HEK293T (cell line): ENCODE data around the gene IRAK2.

ENCODE experiments used
- CTCF ChIA-PET: fragments of 350-600 bp; formaldehyde crosslinking; extraction: SDS; loops from one replicate; lab custom pipeline; 2021; ENCODE audit warnings: antibody characterized with exemption, inconsistent platforms; lab: Yijun Ruan, JAX
- POLR2A ChIA-PET: fragments of 350-600 bp; formaldehyde crosslinking; extraction: SDS; loops from one replicate; lab custom pipeline; 2020; ENCODE audit warnings: antibody characterized with exemption, inconsistent platforms; lab: Yijun Ruan, JAX
- DNase-seq: peaks from one replicate; pipeline ENCODE4 v3.0.0; 2012; ENCODE audit warnings: mixed read lengths; ENCODE audit errors: extremely low spot score
- ARNT ChIP-seq: fragments of 450-650 bp; IDR thresholded peaks from 2 replicates; pipeline ENCODE4 v1.6.1; 2017; ENCODE audit warnings: mild to moderate bottlenecking
- BHLHE40 ChIP-seq: fragments of 450-650 bp; IDR thresholded peaks from 2 replicates; pipeline ENCODE4 v1.6.1; 2016; ENCODE audit warnings: mild to moderate bottlenecking, moderate library complexity, borderline replicate concordance
- CTBP1 ChIP-seq: fragments of 450-650 bp; IDR thresholded peaks from 2 replicates; pipeline ENCODE4 v1.6.1; 2016; ENCODE audit warnings: borderline replicate concordance
- ELF4 ChIP-seq: fragments of 450-650 bp; IDR thresholded peaks from 2 replicates; pipeline ENCODE4 v1.6.1; 2017; ENCODE audit warnings: antibody characterized with exemption
- FOXA1 ChIP-seq: fragments of 450-650 bp; IDR thresholded peaks from 2 replicates; pipeline ENCODE4 v1.6.1; 2016; ENCODE audit warnings: mild to moderate bottlenecking
- FOXK2 ChIP-seq: fragments of 450-650 bp; IDR thresholded peaks from 2 replicates; pipeline ENCODE4 v1.6.1; 2016; ENCODE audit warnings: mild to moderate bottlenecking
- FOXM1 ChIP-seq: fragments of 450-650 bp; IDR thresholded peaks from 2 replicates; pipeline ENCODE4 v1.6.1; 2017; ENCODE audit warnings: mild to moderate bottlenecking, borderline replicate concordance
- HDGF ChIP-seq: fragments of 450-650 bp; IDR thresholded peaks from 2 replicates; pipeline ENCODE4 v1.6.1; 2017; ENCODE audit warnings: antibody characterized with exemption, borderline replicate concordance
- L3MBTL2 ChIP-seq: fragments of 450-650 bp; conservative IDR thresholded peaks from 2 replicates; pipeline ENCODE4 v1.6.1; 2016; ENCODE audit warnings: mild to moderate bottlenecking
- LEF1 ChIP-seq: fragments of 450-650 bp; IDR thresholded peaks from 2 replicates; pipeline ENCODE4 v1.6.1; 2017; ENCODE audit warnings: mild to moderate bottlenecking, borderline replicate concordance
- NFRKB ChIP-seq: fragments of 450-650 bp; IDR thresholded peaks from 2 replicates; pipeline ENCODE4 v1.6.1; 2016; ENCODE audit warnings: mild to moderate bottlenecking, moderate library complexity
- SP1 ChIP-seq: fragments of 450-650 bp; IDR thresholded peaks from 2 replicates; pipeline ENCODE4 v1.6.1; 2017
- SUZ12 ChIP-seq: fragments of 450-650 bp; IDR thresholded peaks from 2 replicates; pipeline ENCODE4 v1.6.1; 2016; ENCODE audit warnings: mild to moderate bottlenecking
- TARDBP ChIP-seq: fragments of 450-650 bp; IDR thresholded peaks from 2 replicates; pipeline ENCODE4 v1.6.1; 2016
- ZNF384 ChIP-seq: fragments of 450-650 bp; IDR thresholded peaks from 2 replicates; pipeline ENCODE4 v1.6.1; 2016
- TF ChIP-seq, protein P1 (sequence below): fragments of 450-650 bp; IDR thresholded peaks from 2 replicates; pipeline ENCODE4 v1.6.1; 2016

The IRAK2 gene

GRCh38 chr3:10136426-10137005 lies 28.2 kb upstream of the IRAK2 start:
- POLR2A ChIA-PET, result no interaction called here
- DNase-seq, result no peak
- no peak for TF ChIP-seq FOXK2
- TF ChIP-seq HDGF, result no peak
- TF ChIP-seq, protein P1, sequence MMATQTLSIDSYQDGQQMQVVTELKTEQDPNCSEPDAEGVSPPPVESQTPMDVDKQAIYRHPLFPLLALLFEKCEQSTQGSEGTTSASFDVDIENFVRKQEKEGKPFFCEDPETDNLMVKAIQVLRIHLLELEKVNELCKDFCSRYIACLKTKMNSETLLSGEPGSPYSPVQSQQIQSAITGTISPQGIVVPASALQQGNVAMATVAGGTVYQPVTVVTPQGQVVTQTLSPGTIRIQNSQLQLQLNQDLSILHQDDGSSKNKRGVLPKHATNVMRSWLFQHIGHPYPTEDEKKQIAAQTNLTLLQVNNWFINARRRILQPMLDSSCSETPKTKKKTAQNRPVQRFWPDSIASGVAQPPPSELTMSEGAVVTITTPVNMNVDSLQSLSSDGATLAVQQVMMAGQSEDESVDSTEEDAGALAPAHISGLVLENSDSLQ, result no peak
- no peak for TF ChIP-seq CTBP1
- TF ChIP-seq L3MBTL2, result no peak
- no peak for TF ChIP-seq SP1
- no peak for TF ChIP-seq SUZ12
- no peak for TF ChIP-seq ZNF384
- no peak for TF ChIP-seq NFRKB
- no peak for TF ChIP-seq BHLHE40
- no peak for TF ChIP-seq LEF1
- no peak for TF ChIP-seq TARDBP
- no peak for TF ChIP-seq FOXA1
- no peak for TF ChIP-seq ELF4
- CTCF ChIA-PET, result no interaction called here

- ChIA-PET CTCF (interaction anchor here (0.7 kb wide), 1 partner anchor 420 kb away, joined by 3 read pairs; no protein-coding TSS in a partner anchor), POLR2A (no interaction called here)
- no peak for DNase-seq
- TF ChIP-seq HDGF, result no peak
- no peak for TF ChIP-seq L3MBTL2
- TF ChIP-seq NFRKB, result no peak
- TF ChIP-seq FOXA1, result no peak
- TF ChIP-seq SP1, result no peak
- no peak for TF ChIP-seq LEF1
- TF ChIP-seq ZNF384, result no peak
- TF ChIP-seq FOXK2, result no peak
- no peak for TF ChIP-seq BHLHE40
Measured at GRCh38 chr3:10137178-10137577, 27.5 kb upstream of the IRAK2 start.

DNA sequence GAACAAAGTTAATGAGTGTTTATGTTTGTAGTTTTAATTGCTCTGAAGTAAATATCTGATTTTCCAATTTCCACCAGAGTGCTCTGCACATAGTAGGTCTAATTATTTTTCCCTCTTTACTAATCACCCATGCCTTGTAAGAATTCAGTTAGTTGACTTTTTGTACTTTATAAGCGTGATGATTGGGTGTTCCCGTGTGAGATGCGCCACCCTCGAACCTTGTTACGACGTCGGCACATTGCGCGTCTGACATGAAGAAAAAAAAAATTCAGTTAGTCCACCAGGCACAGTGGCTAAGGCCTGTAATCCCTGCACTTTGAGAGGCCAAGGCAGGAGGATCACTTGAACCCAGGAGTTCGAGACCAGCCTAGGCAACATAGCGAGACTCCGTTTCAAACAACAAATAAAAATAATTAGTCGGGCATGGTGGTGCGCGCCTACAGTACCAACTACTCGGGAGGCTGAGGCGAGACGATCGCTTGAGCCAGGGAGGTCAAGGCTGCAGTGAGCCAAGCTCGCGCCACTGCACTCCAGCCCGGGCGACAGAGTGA lies 23.6 kb upstream of the IRAK2 start:
- DNase-seq, result no peak
- TF ChIP-seq, protein P1, result no peak
- TF ChIP-seq ELF4 (no peak), LEF1 (no peak), CTBP1 (no peak), ZNF384 (peak; percentile 81)
- ChIA-PET POLR2A (interaction anchor here (0.6 to 1.4 kb wide), 14 partner anchors 12 to 123 kb away, joined by 3 to 12 read pairs (median 3); partner anchors contain the start of genes FANCD2OS, IRAK2 and TATDN2), CTCF (interaction anchor here (0.6 kb wide), 1 partner anchor 63 kb away, joined by 4 read pairs; no protein-coding TSS in a partner anchor)

- TF ChIP-seq ZNF384 (peak; percentile 83), BHLHE40 (no peak)
- peak; percentile 15 for DNase-seq
- POLR2A ChIA-PET, result no interaction called here
- CTCF ChIA-PET, result no interaction called here
Measured at GRCh38 chr3:10142707-10143560, 21.8 kb upstream of the IRAK2 start.

DNA sequence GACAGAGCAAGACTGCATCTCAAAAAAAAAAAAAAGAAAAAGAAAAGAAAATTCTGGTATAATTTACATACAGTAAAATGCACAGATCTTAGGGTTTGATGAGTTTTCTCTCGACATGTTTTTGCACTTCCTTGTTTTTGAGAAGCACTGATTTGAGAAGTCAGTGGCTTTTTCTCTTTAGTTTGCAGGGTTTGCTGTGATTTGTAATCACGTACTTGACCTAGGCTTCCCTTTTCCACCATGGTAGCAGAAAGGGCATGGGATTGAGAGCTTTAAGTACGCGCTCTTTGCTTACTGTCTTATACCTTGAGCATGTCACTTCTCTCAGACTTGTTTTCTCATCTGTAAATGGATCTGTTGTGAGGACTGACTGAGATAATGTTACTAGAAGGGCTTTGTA lies 19.0 kb upstream of the IRAK2 start:
- no peak for DNase-seq
- ChIA-PET POLR2A (no interaction called here), CTCF (no interaction called here)
- no peak for TF ChIP-seq FOXA1
- no peak for TF ChIP-seq SP1
- TF ChIP-seq HDGF, result no peak
- TF ChIP-seq FOXM1, result no peak
- no peak for TF ChIP-seq CTBP1
- no peak for TF ChIP-seq ZNF384
- TF ChIP-seq FOXK2, result no peak
- no peak for TF ChIP-seq BHLHE40
- TF ChIP-seq, protein P1, result no peak
- TF ChIP-seq ARNT, result no peak
- no peak for TF ChIP-seq TARDBP
- no peak for TF ChIP-seq ELF4
- TF ChIP-seq LEF1, result no peak
- TF ChIP-seq NFRKB, result no peak
- no peak for TF ChIP-seq L3MBTL2
- TF ChIP-seq SUZ12, result no peak

DNA sequence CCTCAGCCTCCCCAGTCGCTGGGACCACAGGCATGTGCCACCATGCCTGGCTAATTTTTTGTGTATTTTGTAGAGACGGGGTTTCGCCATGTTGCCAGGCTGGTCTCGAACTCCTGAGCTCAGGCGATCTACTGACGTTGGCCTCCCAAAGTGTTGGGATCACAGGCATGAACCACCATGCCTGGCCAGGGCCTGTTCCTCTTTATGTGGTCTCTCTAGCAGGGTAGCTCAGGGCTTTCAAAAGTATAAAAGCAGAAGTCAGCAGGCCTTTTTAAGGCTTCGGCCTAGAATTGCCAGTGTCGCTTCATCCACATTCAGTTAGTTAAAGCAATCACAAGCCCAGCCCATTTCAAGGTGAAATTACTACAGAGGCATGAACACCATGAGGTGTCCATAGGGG lies 15.5 kb upstream of the IRAK2 start:
- POLR2A ChIA-PET, result no interaction called here
- CTCF ChIA-PET, result no interaction called here
- DNase-seq, result no peak
- no peak for TF ChIP-seq TARDBP
- TF ChIP-seq NFRKB, result no peak
- no peak for TF ChIP-seq SP1
- TF ChIP-seq HDGF, result no peak
- TF ChIP-seq, protein P1, result no peak
- no peak for TF ChIP-seq SUZ12
- no peak for TF ChIP-seq BHLHE40
- no peak for TF ChIP-seq LEF1
- TF ChIP-seq FOXM1, result no peak
- TF ChIP-seq ARNT, result no peak
- TF ChIP-seq ELF4, result no peak
- TF ChIP-seq L3MBTL2, result no peak
- TF ChIP-seq ZNF384, result no peak
- no peak for TF ChIP-seq FOXK2
- no peak for TF ChIP-seq CTBP1
